Liver (tissue), 9 donors: ENCODE measurements around the gene PRKN. TPM values are rescaled to one million over a fixed set of nuclear protein-coding genes. Genes with fewer than 3 reads are reported as not detected.

Source experiments
- DNase-seq: peaks from one replicate; pipeline ENCODE4 v3.0.0-alpha.2; 2017; ENCODE audit warnings: low spot score
- H3K27ac ChIP-seq, 2 donors: one replicate each; pipeline ENCODE4 v1.7.0; 2013; ENCODE audit warnings: inconsistent platforms in 2 of 2, low read length in 2 of 2, control low read depth in 1 of 2, low read depth in 1 of 2, mild to moderate bottlenecking in 1 of 2
- H3K27me3 ChIP-seq, 4 donors: one replicate each; pipeline versions ENCODE4 v1.6.1 to v1.7.0; 2013; ENCODE audit warnings: low read length in 3 of 4, inconsistent platforms in 1 of 4, mild to moderate bottlenecking in 1 of 4, moderate library complexity in 1 of 4; ENCODE audit not compliant: control insufficient read depth in 4 of 4, insufficient read depth in 4 of 4
- H3K36me3 ChIP-seq, 4 donors: one replicate each; pipeline versions ENCODE4 v1.6.1 to v1.7.0; 2013; ENCODE audit warnings: low read length in 3 of 4, mild to moderate bottlenecking in 3 of 4, low read depth in 1 of 4, moderate library complexity in 1 of 4; ENCODE audit not compliant: control insufficient read depth in 4 of 4, insufficient read depth in 3 of 4
- H3K4me1 ChIP-seq, 4 donors: one replicate each; pipeline versions ENCODE4 v1.6.1 to v1.7.0; 2013; ENCODE audit warnings: low read length in 3 of 4, mild to moderate bottlenecking in 3 of 4, moderate library complexity in 1 of 4; ENCODE audit not compliant: control insufficient read depth in 4 of 4, insufficient read depth in 4 of 4
- H3K4me3 ChIP-seq, 3 donors: one replicate each; pipeline versions ENCODE4 v1.6.1 to v1.7.0; 2013; ENCODE audit warnings: low read length in 3 of 3, control low read depth in 1 of 3, low read depth in 1 of 3, mild to moderate bottlenecking in 1 of 3
- H3K9ac ChIP-seq, 2 donors: one replicate each; pipeline ENCODE4 v1.7.0; 2013; ENCODE audit warnings: low read length in 2 of 2, mild to moderate bottlenecking in 2 of 2, moderate library complexity in 2 of 2, control low read depth in 1 of 2, low read depth in 1 of 2
- H3K9me3 ChIP-seq, 4 donors: one replicate each; pipeline versions ENCODE4 v1.6.1 to v1.7.0; 2013; ENCODE audit warnings: low read length in 3 of 4; ENCODE audit not compliant: control insufficient read depth in 4 of 4
- EGR1 ChIP-seq, 2 donors: IDR thresholded peaks; 2 replicates each; pipeline ENCODE4 v1.6.1; 2016 to 2018; ENCODE audit warnings: antibody characterized with exemption in 2 of 2, low read depth in 2 of 2
- FOXA2 ChIP-seq: IDR thresholded peaks from 2 replicates; pipeline ENCODE4 v1.6.1; 2016; ENCODE audit warnings: antibody characterized with exemption
- GABPA ChIP-seq, 2 donors: IDR thresholded peaks in 1 of 2; conservative IDR thresholded peaks in 1 of 2; 2 replicates each; pipeline ENCODE4 v1.6.1; 2016; ENCODE audit warnings: antibody characterized with exemption in 2 of 2, mild to moderate bottlenecking in 1 of 2, moderate library complexity in 1 of 2
- HNF4G ChIP-seq: IDR thresholded peaks from 2 replicates; pipeline ENCODE4 v1.6.1; 2016; ENCODE audit warnings: antibody characterized with exemption
- JUND ChIP-seq, 2 donors: IDR thresholded peaks; 2 replicates each; pipeline ENCODE4 v1.6.1; 2016; ENCODE audit warnings: antibody characterized with exemption in 2 of 2
- RAD21 ChIP-seq, 2 donors: IDR thresholded peaks; 2 replicates each; pipeline ENCODE4 v1.6.1; 2016; ENCODE audit warnings: antibody characterized with exemption in 2 of 2, mild to moderate bottlenecking in 2 of 2
- RXRA ChIP-seq, 2 donors: IDR thresholded peaks; 2 replicates each; pipeline ENCODE4 v1.6.1; 2017 to 2018; ENCODE audit warnings: antibody characterized with exemption in 2 of 2, mild to moderate bottlenecking in 1 of 2
- TAF1 ChIP-seq: conservative IDR thresholded peaks from 2 replicates; pipeline ENCODE4 v1.6.1; 2016; ENCODE audit warnings: antibody characterized with exemption, mild to moderate bottlenecking
- WGBS: extraction: QIAGEN DNeasy Blood & Tissue Kit; methylation state at CpG from one replicate; pipeline ENCODE4 v1.1.7; 2013; 5-methylcytosine and 5-hydroxymethylcytosine counted together
- polyA plus RNA-seq, 2 donors: library from polyadenylated mRNA; stranded (reverse) in 1 of 2; unstranded in 1 of 2; fragments of 200-250 nt in 1 of 2; fragments of >200 nt in 1 of 2; fragmentation: Nextera tagmentation in 1 of 2; extraction: Ambion mirVana in 1 of 2; gene quantifications; one replicate each; pipeline versions ENCODE4 v1.2.1 to v1.2.3, GENCODE V29; 2013 to 2015
- total RNA-seq, 2 donors: library from RNA; depleted of rRNA; stranded (reverse); fragments of >200 nt; gene quantifications; one replicate each; pipeline ENCODE4 v1.2.3, GENCODE V29; 2014
- TF ChIP-seq, protein P1 (sequence below): IDR thresholded peaks from 2 replicates; pipeline ENCODE4 v1.6.1; 2016; ENCODE audit warnings: antibody characterized with exemption
- TF ChIP-seq, protein P2 (sequence below): IDR thresholded peaks from 2 replicates; pipeline ENCODE4 v1.6.1; 2016; ENCODE audit warnings: antibody characterized with exemption
- TF ChIP-seq, protein P3 (sequence below): IDR thresholded peaks from 2 replicates; pipeline ENCODE4 v1.6.1; 2016; ENCODE audit warnings: antibody characterized with exemption
- TF ChIP-seq, protein P4 (sequence below): fragments of 150-350 bp; IDR thresholded peaks from 2 replicates; pipeline ENCODE4 v1.5.1; 2017; ENCODE audit warnings: improper control_type of control experiment, low read depth, low read length; ENCODE audit not compliant: missing input control
- TF ChIP-seq, protein P5 (sequence below): IDR thresholded peaks from 2 replicates; pipeline ENCODE4 v1.6.1; 2016; ENCODE audit warnings: antibody characterized with exemption, mild to moderate bottlenecking
- donor health status: healthy.
- donor health status: healthy.
- donor health status: healthy.
- donor health status: healthy.
- donor health status: healthy.

The PRKN gene
- total and polyA plus RNA-seq, 4 donors = 0.47 to 4.1 (median 3.2) TPM

DNA sequence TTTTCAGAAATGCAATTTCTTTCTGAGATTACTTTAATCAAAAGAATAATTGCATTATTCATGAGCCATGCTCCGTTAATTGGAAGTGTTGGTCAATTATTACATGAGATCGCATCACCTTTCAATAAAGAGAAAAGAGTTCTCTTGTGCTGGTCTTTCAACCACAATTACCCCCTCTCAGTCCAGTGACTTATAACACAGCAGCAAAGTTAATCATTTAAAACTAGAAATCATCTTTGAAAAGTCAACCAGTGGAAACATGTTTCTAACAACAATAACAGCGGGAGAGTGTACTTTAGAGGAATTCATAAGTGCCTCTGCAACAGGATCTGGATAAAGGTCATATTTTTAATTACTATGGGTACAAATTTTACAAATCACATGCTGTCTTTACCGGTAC lies 1069.4 kb downstream of the PRKN start:
- H3K4me3 ChIP-seq = no peak overlapping the region
- H3K9me3 ChIP-seq = no peaks in the 10 kb centered on the region
- no peaks in the 10 kb centered on the region for H3K4me1 ChIP-seq
- H3K9ac ChIP-seq = no peak overlapping the region
- TF ChIP-seq, protein P1, sequence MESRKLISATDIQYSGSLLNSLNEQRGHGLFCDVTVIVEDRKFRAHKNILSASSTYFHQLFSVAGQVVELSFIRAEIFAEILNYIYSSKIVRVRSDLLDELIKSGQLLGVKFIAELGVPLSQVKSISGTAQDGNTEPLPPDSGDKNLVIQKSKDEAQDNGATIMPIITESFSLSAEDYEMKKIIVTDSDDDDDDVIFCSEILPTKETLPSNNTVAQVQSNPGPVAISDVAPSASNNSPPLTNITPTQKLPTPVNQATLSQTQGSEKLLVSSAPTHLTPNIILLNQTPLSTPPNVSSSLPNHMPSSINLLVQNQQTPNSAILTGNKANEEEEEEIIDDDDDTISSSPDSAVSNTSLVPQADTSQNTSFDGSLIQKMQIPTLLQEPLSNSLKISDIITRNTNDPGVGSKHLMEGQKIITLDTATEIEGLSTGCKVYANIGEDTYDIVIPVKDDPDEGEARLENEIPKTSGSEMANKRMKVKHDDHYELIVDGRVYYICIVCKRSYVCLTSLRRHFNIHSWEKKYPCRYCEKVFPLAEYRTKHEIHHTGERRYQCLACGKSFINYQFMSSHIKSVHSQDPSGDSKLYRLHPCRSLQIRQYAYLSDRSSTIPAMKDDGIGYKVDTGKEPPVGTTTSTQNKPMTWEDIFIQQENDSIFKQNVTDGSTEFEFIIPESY = no peak
- TF ChIP-seq HNF4G (no peak), RAD21 (IDR thresholded peaks at IDR 0.05) (no peak)
- TF ChIP-seq, protein P2, sequence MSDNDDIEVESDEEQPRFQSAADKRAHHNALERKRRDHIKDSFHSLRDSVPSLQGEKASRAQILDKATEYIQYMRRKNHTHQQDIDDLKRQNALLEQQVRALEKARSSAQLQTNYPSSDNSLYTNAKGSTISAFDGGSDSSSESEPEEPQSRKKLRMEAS = no peak
- TF ChIP-seq, protein P3, sequence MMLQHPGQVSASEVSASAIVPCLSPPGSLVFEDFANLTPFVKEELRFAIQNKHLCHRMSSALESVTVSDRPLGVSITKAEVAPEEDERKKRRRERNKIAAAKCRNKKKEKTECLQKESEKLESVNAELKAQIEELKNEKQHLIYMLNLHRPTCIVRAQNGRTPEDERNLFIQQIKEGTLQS = no peak
- no peak overlapping the region for H3K27ac ChIP-seq
- H3K27me3 ChIP-seq = no peaks in the 10 kb centered on the region
- no peak for DNase-seq
- no peaks in the 10 kb centered on the region for H3K36me3 ChIP-seq
- 75% methylated on average over 4 of the region's 4 CpGs for WGBS

DNA sequence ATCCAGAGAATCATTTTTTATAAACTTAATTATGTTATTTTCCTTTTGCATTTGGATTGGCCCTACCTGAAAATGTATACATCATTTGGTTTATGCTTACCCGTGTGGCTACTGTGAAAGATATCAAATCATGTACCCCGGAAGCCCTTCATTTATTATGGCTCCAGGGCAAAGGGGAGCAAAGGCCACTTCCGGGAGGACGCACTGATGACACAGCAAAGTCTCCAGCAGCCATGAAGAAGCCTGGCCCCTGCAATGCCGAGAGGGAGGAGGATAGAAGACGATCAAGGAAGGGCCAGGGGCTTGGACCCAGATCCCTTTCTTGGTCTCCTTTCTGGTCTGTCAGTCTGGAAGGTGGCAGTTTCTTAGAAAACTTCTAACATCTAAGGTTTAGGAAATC lies 1073.4 kb downstream of the PRKN start:
- peaks cover 0 to 4% (median 3%) of the 10 kb centered on the region in 4 donors for H3K9me3 ChIP-seq
- H3K36me3 ChIP-seq = no peaks in the 10 kb centered on the region

More for the DNA sequence above, 1073.4 kb downstream of the PRKN start:
- H3K9ac ChIP-seq = no peak overlapping the region
- no peak for DNase-seq
- WGBS = 85% methylated on average over 6 of the region's 6 CpGs
- TF ChIP-seq TAF1 = no peak
- no peak for TF ChIP-seq HNF4G
- TF ChIP-seq, protein P2 = no peak
- TF ChIP-seq FOXA2 = no peak
- TF ChIP-seq, protein P4, sequence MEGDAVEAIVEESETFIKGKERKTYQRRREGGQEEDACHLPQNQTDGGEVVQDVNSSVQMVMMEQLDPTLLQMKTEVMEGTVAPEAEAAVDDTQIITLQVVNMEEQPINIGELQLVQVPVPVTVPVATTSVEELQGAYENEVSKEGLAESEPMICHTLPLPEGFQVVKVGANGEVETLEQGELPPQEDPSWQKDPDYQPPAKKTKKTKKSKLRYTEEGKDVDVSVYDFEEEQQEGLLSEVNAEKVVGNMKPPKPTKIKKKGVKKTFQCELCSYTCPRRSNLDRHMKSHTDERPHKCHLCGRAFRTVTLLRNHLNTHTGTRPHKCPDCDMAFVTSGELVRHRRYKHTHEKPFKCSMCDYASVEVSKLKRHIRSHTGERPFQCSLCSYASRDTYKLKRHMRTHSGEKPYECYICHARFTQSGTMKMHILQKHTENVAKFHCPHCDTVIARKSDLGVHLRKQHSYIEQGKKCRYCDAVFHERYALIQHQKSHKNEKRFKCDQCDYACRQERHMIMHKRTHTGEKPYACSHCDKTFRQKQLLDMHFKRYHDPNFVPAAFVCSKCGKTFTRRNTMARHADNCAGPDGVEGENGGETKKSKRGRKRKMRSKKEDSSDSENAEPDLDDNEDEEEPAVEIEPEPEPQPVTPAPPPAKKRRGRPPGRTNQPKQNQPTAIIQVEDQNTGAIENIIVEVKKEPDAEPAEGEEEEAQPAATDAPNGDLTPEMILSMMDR = no peak
- TF ChIP-seq EGR1 (IDR thresholded peaks at IDR 0.05; ENCODE audit: low read depth in 2 of 2) = no peak
- TF ChIP-seq RXRA (IDR thresholded peaks at IDR 0.05) = no peak
- TF ChIP-seq, protein P3 = no peak
- TF ChIP-seq, protein P5, sequence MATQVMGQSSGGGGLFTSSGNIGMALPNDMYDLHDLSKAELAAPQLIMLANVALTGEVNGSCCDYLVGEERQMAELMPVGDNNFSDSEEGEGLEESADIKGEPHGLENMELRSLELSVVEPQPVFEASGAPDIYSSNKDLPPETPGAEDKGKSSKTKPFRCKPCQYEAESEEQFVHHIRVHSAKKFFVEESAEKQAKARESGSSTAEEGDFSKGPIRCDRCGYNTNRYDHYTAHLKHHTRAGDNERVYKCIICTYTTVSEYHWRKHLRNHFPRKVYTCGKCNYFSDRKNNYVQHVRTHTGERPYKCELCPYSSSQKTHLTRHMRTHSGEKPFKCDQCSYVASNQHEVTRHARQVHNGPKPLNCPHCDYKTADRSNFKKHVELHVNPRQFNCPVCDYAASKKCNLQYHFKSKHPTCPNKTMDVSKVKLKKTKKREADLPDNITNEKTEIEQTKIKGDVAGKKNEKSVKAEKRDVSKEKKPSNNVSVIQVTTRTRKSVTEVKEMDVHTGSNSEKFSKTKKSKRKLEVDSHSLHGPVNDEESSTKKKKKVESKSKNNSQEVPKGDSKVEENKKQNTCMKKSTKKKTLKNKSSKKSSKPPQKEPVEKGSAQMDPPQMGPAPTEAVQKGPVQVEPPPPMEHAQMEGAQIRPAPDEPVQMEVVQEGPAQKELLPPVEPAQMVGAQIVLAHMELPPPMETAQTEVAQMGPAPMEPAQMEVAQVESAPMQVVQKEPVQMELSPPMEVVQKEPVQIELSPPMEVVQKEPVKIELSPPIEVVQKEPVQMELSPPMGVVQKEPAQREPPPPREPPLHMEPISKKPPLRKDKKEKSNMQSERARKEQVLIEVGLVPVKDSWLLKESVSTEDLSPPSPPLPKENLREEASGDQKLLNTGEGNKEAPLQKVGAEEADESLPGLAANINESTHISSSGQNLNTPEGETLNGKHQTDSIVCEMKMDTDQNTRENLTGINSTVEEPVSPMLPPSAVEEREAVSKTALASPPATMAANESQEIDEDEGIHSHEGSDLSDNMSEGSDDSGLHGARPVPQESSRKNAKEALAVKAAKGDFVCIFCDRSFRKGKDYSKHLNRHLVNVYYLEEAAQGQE = no peak
- no peak for TF ChIP-seq GABPA (IDR thresholded peaks at IDR 0.05 in 1 of 2, conservative IDR thresholded peaks at IDR 0.05 in 1 of 2)
- no peak for TF ChIP-seq JUND (IDR thresholded peaks at IDR 0.05)
- TF ChIP-seq, protein P1 = no peak
- no peaks in the 10 kb centered on the region for H3K4me1 ChIP-seq
- H3K27ac ChIP-seq = no peak overlapping the region
- H3K27me3 ChIP-seq = no peaks in the 10 kb centered on the region
- no peak overlapping the region for H3K4me3 ChIP-seq
